ENCODE data around the gene PSD2.

The PSD2 gene

GRCh38 chr5:139859013-139859412 is 63.4 kb downstream of the PSD2 start:
- no peak for DNase-seq

GRCh38 chr5:139861021-139861888 is 65.6 kb downstream of the PSD2 start:
- no peak for DNase-seq

- no peak for DNase-seq
Observed at GRCh38 chr5:139861889-139862207, 66.2 kb downstream of the PSD2 start.

GRCh38 chr5:139862313-139862712 is 66.7 kb downstream of the PSD2 start:
- no peak for DNase-seq

- no peak for DNase-seq
Observed at GRCh38 chr5:139862803-139863202, 67.2 kb downstream of the PSD2 start.

- DNase-seq, result no peak
Observed at GRCh38 chr5:139863361-139863760, 67.8 kb downstream of the PSD2 start.

GRCh38 chr5:139863855-139864558 is 68.4 kb downstream of the PSD2 start:
- DNase-seq, result no peak

GRCh38 chr5:139864716-139865483 is 69.3 kb downstream of the PSD2 start:
- no peak for DNase-seq

GRCh38 chr5:139867109-139867508 is 71.5 kb downstream of the PSD2 start:
- no peak for DNase-seq

- DNase-seq, result no peak
Observed at GRCh38 chr5:139867581-139867980, 72.0 kb downstream of the PSD2 start.

GRCh38 chr5:139869042-139869790 is 73.6 kb downstream of the PSD2 start:
- DNase-seq, result no peak

GRCh38 chr5:139870677-139871076 is 75.1 kb downstream of the PSD2 start:
- DNase-seq, result no peak

- no peak for DNase-seq
Observed at GRCh38 chr5:139871614-139872013, 76.0 kb downstream of the PSD2 start.

GRCh38 chr5:139872052-139872766 is 76.6 kb downstream of the PSD2 start:
- DNase-seq, result no peak

GRCh38 chr5:139872851-139873794 is 77.5 kb downstream of the PSD2 start:
- no peak for DNase-seq

- no peak for DNase-seq
Observed at GRCh38 chr5:139875957-139876356, 80.3 kb downstream of the PSD2 start.

GRCh38 chr5:139877129-139877597 is 81.6 kb downstream of the PSD2 start:
- DNase-seq, result no peak

GRCh38 chr5:139878093-139878492 is 82.5 kb downstream of the PSD2 start:
- DNase-seq, result no peak

- DNase-seq, result no peak
Observed at GRCh38 chr5:139880416-139881142, 85.0 kb downstream of the PSD2 start.

- DNase-seq, result no peak
Observed at GRCh38 chr5:139881143-139881733, 85.6 kb downstream of the PSD2 start.
